ENCODE measurements around the gene LRRC36. TPM values are rescaled to one million over a fixed set of nuclear protein-coding genes. Genes with fewer than 3 reads are reported as not detected.

The LRRC36 gene
- total and polyA plus RNA-seq, 8 donors = 3.0 to 73.6 (median 55.7) TPM

DNA sequence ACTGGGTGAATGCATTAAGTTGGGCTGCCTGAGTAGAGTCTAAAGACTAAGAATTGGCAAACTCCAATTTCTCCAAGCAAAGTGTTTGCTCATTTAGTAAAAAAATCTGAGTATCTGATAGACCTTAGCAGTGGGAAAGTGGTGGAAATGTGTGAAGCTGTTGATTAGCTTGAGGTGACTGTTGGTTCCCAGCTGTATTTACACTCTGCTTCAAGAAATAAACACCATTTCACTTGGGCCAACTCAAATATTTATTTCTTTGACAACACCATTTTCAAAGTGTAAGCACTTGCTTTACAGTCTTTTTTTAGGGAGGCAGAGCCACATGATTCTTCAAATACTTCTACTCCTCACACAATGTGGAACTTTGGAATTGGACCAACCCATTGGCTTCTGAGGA is 8.8 kb upstream of the LRRC36 start:
- TF ChIP-seq CTCF (IDR thresholded peaks at IDR 0.05) = no peak
- Histone ChIP-seq H3K4me3 (no peak overlapping the region), H3K27ac (no peak overlapping the region), H3K36me3 (no peaks in the 10 kb centered on the region), H3K9me3 (no peaks in the 10 kb centered on the region), H3K27me3 (peaks cover 0 to 4% of the 10 kb centered on the region in 2 donors), H3K4me1 (no peaks in the 10 kb centered on the region)
- ATAC-seq = no peak
- DNase-seq = no peak
- intact Hi-C loops (cut with DNase I) = no loop called here

DNA sequence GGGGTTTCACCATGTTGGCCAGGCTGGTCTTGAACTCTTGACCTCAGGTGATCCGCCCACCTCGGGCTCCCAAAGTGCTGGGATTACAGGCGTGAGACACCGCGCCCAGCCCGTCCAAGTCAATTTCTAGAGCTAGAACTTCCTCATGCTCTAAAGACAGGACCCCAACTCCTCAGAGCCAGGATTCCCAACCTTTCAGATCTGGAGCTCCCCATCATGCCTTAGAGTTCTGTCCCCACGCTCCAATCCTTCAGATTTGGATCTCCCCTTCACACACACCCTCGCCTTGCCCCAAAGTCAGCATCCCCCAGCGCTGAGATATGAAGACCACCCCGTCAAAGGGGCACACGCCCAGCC is 522 bp upstream of the LRRC36 start:
- Histone ChIP-seq H3K27me3 (peaks cover 0 to 34% of the 10 kb centered on the region in 2 donors), H3K4me1 (peaks cover 9 to 30% of the 10 kb centered on the region in 2 donors), H3K4me3 (peak overlapping the region; percentile 34 to 37), H3K27ac (no peak overlapping the region), H3K36me3 (no peaks in the 10 kb centered on the region), H3K9me3 (no peaks in the 10 kb centered on the region)
- ATAC-seq = no peak
- DNase-seq = no peak
- TF ChIP-seq CTCF (IDR thresholded peaks at IDR 0.05) = no peak
- intact Hi-C loops (cut with DNase I) = no loop called here

GRCh38 chr16:67327743-67328142 is 1.1 kb downstream of the LRRC36 start:
- no peaks in the 10 kb centered on the region for H3K36me3 ChIP-seq
- peaks cover 9 to 30% of the 10 kb centered on the region in 2 donors for H3K4me1 ChIP-seq
- ATAC-seq (no peak), DNase-seq (no peak)
- no peak overlapping the region for H3K4me3 ChIP-seq
- intact Hi-C loops (cut with DNase I) = no loop called here
- TF ChIP-seq CTCF (IDR thresholded peaks at IDR 0.05) = no peak
- H3K9me3 ChIP-seq = no peaks in the 10 kb centered on the region
- peaks cover 0 to 30% of the 10 kb centered on the region in 2 donors for H3K27me3 ChIP-seq
- H3K27ac ChIP-seq = no peak overlapping the region

DNA sequence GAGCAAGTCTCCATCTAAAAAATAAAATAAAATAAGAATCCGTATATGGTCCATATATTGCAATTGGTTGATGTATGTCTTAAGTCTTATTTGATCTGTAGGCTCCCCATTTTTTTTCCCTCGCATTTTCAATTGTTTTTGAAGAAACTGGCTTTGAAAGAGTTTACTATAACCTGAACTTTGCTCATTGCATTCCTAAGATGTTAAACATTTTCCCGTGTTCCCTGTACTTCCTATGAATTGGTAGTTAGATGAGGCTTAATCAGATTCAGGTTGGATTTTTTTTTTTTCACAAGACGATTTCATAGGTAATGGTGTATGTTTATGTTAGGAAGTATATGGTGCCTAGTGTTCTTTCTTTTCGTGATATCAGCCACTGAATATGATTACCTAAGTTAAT is 3.3 kb downstream of the LRRC36 start:
- intact Hi-C loops (cut with DNase I) = no loop called here
- Histone ChIP-seq H3K4me3 (no peak overlapping the region), H3K27ac (no peak overlapping the region), H3K4me1 (peaks cover 9 to 25% of the 10 kb centered on the region in 2 donors), H3K36me3 (no peaks in the 10 kb centered on the region), H3K27me3 (peaks cover 0 to 25% of the 10 kb centered on the region in 2 donors), H3K9me3 (peaks cover 0 to 3% of the 10 kb centered on the region in 2 donors)
- no peak for DNase-seq
- no peak for TF ChIP-seq CTCF (IDR thresholded peaks at IDR 0.05)
- ATAC-seq = no peak

- Histone ChIP-seq H3K27ac (no peak overlapping the region), H3K9me3 (peaks cover 0 to 11% of the 10 kb centered on the region in 2 donors), H3K27me3 (no peaks in the 10 kb centered on the region), H3K4me3 (no peak overlapping the region), H3K4me1 (no peaks in the 10 kb centered on the region), H3K36me3 (no peaks in the 10 kb centered on the region)
- intact Hi-C loops (cut with DNase I) = no loop called here
- no peak for DNase-seq
- no peak for TF ChIP-seq CTCF (IDR thresholded peaks at IDR 0.05)
- no peak for ATAC-seq
These were observed 6.7 kb downstream of the LRRC36 start for GRCh38 chr16:67333315-67333714.
